HG02973 (cell line): ENCODE measurements around the gene SEPTIN2.
A peak's percentile ranks its signal among the peaks of the same experiment; 100 is the strongest.
"Not testable (repeated sequence)": the region's sequence is repeated elsewhere in the genome, so short reads cannot be mapped to it uniquely, and the experiment has no call there.

Experiments used
- ATAC-seq: cut with Tn5 transposase; IDR thresholded peaks from one replicate; pipeline ENCODE4 v1.9.1; 2021; ENCODE audit warnings: moderate library complexity; ENCODE audit not compliant: unreplicated experiment

Gene SEPTIN2

DNA sequence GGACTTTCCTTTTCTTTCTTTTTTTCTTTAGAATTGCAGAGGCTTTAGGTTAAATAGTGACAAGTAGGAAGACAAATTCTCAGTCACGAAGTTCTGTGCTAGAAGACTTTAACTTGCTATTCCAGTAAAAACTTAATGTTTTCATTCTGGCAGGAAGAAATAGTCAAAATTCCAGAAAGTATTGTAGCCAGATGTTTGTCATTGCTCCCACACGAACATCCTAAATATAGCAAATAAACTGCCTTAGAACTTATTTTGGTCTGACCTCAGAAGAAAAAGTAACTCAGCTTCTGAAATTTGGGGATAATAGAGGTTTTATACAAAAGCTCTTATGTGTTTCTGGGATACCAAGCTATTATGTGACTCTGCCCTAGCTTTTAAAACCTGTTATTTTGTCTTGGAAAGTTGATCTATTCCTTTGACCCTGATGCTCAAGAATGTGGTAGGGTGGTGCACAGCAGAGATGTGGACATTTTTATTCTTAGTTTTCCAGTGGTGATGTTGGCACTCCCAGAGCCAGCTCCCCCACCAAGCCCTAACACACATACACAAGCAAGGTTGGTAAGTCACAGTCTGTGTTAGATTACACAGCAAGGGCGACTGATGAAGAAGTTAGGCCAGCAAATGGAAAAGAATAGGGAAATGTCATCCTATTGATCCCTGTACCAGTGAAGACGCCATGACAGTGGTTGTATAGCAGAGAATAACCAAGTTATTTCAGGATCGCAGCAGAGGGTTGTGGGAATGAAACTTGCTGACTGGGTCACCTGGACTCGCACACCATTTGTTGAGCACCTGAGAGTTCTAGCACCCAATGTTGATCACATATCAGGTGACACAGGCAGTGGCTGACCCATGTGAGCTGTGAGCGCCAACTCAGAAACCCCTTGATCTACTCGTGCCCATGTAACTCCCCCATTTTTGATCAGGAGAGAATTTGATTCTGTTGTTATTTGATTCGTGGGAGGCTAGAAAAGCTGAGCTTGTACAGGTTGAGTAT is 64.1 kb downstream of the SEPTIN2 start:
- ATAC-seq, result no peak

DNA sequence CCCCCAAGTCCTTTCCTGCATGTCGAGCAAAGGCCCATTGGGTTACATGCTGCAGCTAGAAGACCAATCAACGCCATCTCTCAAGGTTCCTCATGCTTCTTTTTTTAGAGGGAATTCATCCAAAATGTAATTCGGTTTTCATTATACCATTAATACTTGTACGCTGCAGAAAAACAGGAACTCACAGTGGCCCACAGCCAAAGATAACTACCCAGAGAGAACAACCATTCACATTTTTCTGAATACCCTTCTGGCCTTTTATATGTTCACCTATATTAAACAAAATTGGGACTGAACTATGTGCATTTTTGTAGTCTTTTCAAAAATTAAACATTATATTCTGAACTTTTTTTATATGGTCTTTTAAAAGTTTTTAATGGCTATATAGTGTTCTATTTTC is 66.1 kb downstream of the SEPTIN2 start:
- no peak for ATAC-seq

DNA sequence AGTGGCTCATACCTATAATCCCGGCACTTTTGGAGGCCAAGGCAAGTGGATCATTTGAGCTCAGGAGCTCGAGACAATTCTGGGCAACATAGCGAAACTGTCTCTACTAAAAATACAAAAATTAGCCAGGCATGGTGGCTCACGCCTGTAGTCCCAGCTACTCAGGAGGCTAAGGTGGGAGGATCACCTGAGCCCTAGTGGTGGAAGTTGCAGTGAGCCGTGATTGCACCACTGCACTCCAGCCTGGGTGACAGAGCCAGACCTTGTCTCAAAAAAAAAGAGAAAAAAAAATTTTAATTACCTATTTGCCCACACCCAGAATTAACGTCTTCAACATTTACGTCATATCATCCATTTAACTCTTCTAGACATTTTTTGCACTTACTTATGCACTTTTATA is 69.7 kb downstream of the SEPTIN2 start:
- not testable (repeated sequence) for ATAC-seq

DNA sequence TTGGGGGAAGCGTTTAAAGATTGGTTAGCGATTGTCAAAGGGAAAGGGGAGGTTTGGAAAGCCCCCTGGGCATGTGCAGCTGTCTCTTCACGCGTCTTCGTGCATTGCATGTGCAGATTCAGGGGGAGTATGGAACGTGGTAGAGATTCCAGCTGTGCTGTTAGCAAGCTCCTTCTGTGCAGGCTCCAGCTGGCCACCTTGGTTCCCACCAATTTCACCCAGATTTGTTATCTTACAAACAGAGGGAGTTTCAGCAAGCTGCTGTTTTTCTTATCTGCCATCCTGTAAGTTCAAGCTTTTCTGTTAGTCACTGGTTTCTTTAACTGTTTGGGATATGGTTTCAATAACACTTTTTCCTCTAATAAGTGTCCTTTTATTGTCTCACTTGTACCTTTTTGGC is 70.8 kb downstream of the SEPTIN2 start:
- ATAC-seq, result no peak

DNA sequence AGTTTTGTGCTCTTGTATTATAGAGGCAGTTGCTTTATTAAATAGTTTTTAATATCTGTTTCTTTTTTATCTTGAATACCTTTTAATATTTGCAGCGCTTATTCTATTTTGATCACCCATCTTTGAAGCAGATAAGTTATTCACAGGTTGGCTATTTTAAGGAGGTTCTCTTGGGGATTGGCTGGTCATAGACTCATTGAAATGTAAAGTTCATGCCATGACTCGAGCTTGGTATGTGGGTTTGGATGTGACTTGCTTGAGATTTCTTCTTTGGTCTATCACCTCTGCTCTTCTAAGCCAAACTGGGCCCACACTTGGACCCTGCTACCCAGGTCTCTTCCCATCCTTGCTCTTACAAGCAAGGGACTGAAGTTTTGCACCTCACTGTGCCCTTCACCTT is 74.0 kb downstream of the SEPTIN2 start:
- no peak for ATAC-seq

DNA sequence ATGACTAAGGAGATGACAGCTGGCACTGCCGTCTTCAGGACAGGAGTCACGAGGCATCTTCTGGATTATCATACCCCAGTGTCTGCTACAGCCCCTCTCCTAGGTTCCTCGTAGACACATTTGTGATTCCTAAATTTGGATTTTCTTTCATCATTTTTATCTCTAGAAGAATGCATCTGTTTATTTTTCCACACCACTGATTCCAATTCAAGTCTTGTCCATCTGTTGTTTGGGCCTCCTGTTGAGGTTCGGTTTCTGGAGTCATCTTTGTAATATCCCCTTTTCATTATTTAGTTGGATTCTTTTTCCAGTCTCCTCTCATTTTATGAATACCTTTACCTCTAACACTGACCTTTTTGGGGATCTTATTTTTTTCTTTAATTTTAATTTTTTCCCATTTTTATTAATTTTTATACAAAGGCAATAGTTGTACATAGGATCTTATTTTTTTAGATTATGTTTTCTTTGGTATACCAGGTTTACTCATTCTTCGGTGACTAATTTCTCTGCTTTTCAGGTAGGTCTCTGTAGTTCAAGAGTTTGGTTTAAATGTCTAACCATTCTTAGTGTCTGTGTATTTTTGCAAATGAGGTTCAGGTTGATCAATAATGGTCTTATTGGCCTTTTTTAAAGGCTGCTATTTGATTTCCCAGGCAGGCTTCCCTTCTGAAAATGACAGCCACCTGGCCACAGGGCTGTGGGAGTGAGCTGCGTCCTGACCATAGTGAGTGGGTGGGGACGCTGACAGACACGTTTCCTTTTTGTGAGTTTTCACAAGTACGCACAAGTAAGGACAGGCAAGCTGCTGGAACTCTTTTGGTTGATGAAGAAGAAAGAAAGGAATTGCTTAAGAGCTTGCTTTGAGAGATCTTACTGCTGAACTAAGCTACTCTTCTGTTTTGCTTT is 74.8 kb downstream of the SEPTIN2 start:
- ATAC-seq, result peak; percentile 60

DNA sequence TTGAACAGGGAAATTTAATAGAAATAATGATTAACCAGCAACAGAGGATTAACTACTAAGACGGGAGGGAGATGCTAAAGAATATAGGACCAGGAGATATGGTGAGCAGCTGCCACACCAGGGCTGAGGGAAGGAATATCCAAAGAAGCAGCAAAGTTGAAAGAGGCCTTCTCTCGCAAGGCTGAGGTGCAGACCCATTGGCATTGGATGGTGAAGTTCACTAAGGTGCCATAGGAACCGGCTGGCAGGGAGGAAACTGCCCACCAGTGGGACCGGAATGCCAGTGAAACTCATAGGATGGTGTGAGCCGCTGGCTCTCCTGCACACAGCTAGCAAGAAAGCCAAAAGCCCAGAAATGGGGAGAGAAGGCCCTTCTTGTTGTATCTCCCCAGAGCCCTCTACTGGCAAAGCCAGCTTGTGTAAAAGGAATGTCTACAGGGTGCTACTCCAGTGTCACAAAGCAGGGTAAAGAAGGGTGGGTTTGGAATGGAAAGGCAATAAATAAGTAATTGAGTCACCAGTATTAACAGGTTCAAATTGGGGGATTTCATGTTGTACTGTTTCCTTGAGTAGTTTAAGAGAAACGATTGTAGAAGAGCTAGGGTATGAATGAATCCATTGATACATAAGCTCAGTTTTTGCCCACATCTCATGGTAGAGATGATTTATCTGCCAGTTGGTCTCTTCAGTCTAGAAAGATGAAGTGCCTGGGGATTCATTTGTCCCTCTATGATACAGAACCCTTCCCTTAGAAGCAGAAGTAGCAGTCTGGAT is 76.4 kb downstream of the SEPTIN2 start:
- no peak for ATAC-seq

DNA sequence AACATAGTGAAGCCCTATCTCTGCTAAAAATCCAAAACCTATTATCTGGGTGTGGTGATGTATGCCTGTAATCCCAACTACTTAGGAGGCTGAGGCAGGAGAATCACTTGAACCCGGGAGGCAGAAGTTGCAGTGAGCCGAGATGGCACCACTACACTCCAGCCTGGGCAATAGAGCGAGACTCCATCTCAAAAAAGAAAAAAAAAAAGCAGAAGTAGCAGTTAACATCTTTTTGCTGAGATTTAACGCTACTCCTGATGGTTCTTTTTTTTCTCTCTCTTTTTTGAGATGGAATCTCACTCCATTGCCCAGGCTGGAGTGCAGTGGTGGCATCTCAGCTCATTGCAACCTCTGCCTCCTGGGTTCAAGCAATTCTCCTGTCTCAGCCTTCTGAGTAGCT is 77.0 kb downstream of the SEPTIN2 start:
- ATAC-seq, result not testable (repeated sequence)

DNA sequence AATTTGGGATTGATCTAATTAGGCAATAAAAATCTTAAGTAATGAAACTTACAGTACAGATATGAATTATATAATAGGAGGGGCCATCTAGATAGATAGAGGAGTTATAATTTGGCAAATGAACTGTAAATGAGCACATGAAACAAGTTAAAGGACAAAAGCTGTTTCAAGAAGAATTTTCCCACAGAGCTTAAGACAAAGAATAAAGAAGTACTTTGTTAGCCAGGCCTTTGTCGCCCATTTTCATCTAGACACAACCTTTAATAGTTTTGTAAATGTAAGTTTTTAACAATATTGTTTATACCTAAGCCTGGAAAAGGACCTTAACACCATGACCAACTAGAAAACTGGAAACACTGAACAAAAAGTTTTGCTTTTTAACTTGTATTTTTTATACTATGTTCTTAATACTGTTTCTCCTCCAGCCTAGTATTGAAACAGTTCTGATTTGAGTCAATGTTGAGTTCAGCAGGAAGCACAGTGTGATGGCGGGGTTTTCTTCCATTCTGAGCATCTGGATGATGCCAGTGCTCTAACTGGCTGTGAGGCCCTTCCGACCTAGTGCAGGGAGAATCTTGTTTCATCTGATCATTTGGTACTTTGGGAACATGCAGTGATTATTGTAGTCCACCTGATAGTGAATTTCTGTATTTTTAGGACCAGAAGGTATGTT is 77.9 kb downstream of the SEPTIN2 start:
- ATAC-seq, result no peak

DNA sequence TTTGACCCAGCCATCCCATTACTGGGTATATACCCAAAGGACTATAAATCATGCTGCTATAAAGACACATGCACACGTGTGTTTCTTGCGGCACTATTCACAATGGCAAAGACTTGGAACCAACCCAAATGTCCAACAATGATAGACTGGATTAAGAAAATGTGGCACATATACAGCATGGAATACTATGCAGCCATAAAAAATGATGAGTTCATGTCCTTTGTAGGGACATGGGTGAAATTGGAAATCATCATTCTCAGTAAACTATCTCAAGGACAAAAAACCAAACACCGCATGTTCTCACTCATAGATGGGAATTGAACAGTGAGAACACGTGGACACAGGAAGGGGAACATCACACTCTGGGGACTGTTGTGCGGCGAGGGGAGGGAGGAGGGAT is 81.1 kb downstream of the SEPTIN2 start:
- ATAC-seq, result not testable (repeated sequence)

DNA sequence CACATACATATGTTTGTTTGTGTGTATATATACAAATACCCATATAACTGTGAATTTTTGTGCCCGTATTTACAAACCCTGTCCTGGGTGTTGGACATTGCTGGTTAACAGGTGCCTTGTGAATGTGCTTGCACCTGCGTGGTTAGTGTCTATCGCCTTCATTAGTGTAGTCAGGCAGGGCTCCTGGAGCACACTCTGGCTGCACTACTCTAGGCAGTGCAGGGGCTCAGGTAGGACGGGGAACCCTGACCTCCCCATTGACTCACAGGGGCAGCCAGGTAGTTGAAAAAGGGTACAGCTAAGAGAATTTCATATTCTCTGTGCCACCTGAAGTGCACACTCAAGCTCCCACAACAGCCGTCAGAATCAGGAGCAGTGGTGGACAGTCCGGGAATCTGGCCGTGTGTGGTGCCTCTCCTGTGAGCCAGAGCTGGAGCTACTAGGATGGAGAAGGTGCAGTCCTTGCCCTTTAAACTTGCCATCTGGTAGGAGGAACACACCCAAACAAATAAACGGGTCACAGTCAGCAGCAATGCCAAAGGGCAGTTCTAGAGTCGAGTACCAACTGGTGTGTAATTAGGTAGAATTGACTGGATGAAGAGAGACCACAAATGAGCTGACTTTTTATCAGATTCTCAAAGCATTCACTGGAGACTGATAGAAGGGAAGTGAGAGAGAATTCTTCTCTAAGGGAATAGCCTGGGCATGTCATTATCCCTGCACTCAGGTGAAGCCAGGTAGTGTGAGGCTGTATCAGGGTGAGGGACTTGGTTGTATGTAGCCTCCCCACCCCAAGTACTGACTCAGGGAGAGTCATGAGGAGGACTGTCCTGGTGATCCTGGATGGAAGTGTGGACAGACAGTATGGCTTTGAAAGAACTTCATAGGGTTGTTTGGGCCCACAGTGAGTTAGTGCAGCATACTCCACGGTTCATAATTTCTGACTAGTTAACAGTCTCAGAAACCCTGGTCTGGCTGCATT is 84.5 kb downstream of the SEPTIN2 start:
- no peak for ATAC-seq
